K562 (cell line): ENCODE results near the gene PIGT. TPM values are rescaled to one million over a fixed set of nuclear protein-coding genes. Genes with fewer than 3 reads are reported as not detected.

ENCODE experiments used
- ATAC-seq: fragments of 200-7000 bp; cut with Tn5 transposase; 3 replicates; pipeline ENCODE4 v1.9.1; 2020; ENCODE audit warnings: moderate library complexity
- BruUV-seq: library from RNA; stranded (reverse); fragments of 400-500 nt; replicated peaks from 2 replicates; lab custom pipeline; 2021; lab: Mats Ljungman, UMichigan
- CTCF ChIA-PET: fragments of 300-600 bp; formaldehyde crosslinking; extraction: SDS; loops from one replicate; lab custom pipeline; 2021; ENCODE audit warnings: low intra/inter-chr PET ratio; lab: Yijun Ruan, JAX
- POLR2A ChIA-PET: fragments of 300-600, 350-650 bp; sonication (Branson Sonifier 250); formaldehyde crosslinking; extraction: SDS; loops from one replicate; lab custom pipeline; 2021; ENCODE audit warnings: antibody characterized with exemption, inconsistent platforms; lab: Yijun Ruan, JAX
- DNase-seq, 4 experiments: peaks; one replicate each; pipeline versions ENCODE4 v3.0.0 to v3.0.0-alpha.2; 2011 to 2018; ENCODE audit warnings: low spot score in 3 of 4, mixed read lengths in 3 of 4; ENCODE audit errors: extremely low read depth in 1 of 4
- FAIRE-seq: peaks from 2 replicates; lab custom pipeline; 2011; peaks lifted over from hg19 to GRCh38; lab: Jason Lieb, UNC
- H2AFZ ChIP-seq: 2 replicates; pipeline ENCODE4 v1.6.0; 2011; ENCODE audit warnings: low read depth, low read length, control low read depth, inconsistent platforms
- H3K27ac ChIP-seq: fragments of 200-600 bp; 3 replicates; pipeline ENCODE4 v1.8.0; 2011; ENCODE audit warnings: low read depth, mild to moderate bottlenecking, control low read depth, inconsistent platforms, low read length, moderate library complexity, mixed read lengths; ENCODE audit errors: extremely low read depth
- H3K27me3 ChIP-seq, 2 experiments: fragments of 300-600 bp in 1 of 2; 2 replicates in 1 of 2; 3 replicates in 1 of 2; pipeline versions ENCODE4 v1.6.0 to v1.8.0; 2011; ENCODE audit warnings: inconsistent platforms in 2 of 2, low read length in 2 of 2, mild to moderate bottlenecking in 1 of 2, mixed read lengths in 1 of 2, moderate library complexity in 1 of 2; ENCODE audit not compliant: control insufficient read depth in 2 of 2, insufficient read depth in 2 of 2
- H3K36me3 ChIP-seq: fragments of 300-600 bp; 3 replicates; pipeline ENCODE4 v1.8.0; 2011; ENCODE audit warnings: mild to moderate bottlenecking, low read length, inconsistent platforms; ENCODE audit not compliant: control insufficient read depth, insufficient read depth
- H3K4me1 ChIP-seq, 2 experiments: fragments of 200-600 bp in 1 of 2; replicated peaks in 1 of 2; 2 replicates in 1 of 2; 3 replicates in 1 of 2; pipeline versions ENCODE4 v1.5.1 to v1.8.0; 2011; ENCODE audit warnings: inconsistent platforms in 2 of 2, low read length in 2 of 2, mild to moderate bottlenecking in 1 of 2, mixed read lengths in 1 of 2, moderate library complexity in 1 of 2; ENCODE audit not compliant: control insufficient read depth in 2 of 2, insufficient read depth in 2 of 2
- H3K4me2 ChIP-seq: 2 replicates; pipeline ENCODE4 v1.6.1; 2011; ENCODE audit warnings: low read length, control low read depth, inconsistent platforms, mixed read lengths; ENCODE audit not compliant: insufficient read depth
- H3K4me3 ChIP-seq: fragments of 200-600 bp; sonication (generic), shearing (Covaris generic); 2 replicates; pipeline ENCODE4 v1.5.1; 2016; ENCODE audit warnings: control low read depth, inconsistent platforms
- H3K79me2 ChIP-seq: fragments of 200-600 bp; 3 replicates; pipeline ENCODE4 v1.8.0; 2011; ENCODE audit warnings: low read length, inconsistent platforms; ENCODE audit not compliant: control insufficient read depth, insufficient read depth
- H3K9ac ChIP-seq, 2 experiments: 2 replicates each; pipeline versions ENCODE4 v1.6.0 to v1.6.1; 2011; ENCODE audit warnings: low read depth in 2 of 2, low read length in 2 of 2, control low read depth in 1 of 2, inconsistent platforms in 1 of 2, mild to moderate bottlenecking in 1 of 2, mixed read lengths in 1 of 2; ENCODE audit not compliant: insufficient read depth in 1 of 2
- H3K9me1 ChIP-seq: one replicate; pipeline ENCODE4 v1.6.0; 2011; ENCODE audit warnings: inconsistent platforms, mild to moderate bottlenecking, low read length, moderate library complexity; ENCODE audit not compliant: control insufficient read depth, insufficient read depth
- H3K9me3 ChIP-seq: replicated peaks from 2 replicates; pipeline ENCODE4 v1.5.1; 2011; ENCODE audit warnings: low read depth, low read length, inconsistent platforms; ENCODE audit not compliant: control insufficient read depth, insufficient read depth
- H4K20me1 ChIP-seq: replicated peaks from 2 replicates; pipeline ENCODE4 v1.6.1; 2011; ENCODE audit warnings: low read length, inconsistent platforms, mixed read lengths; ENCODE audit not compliant: control insufficient read depth, insufficient read depth
- CREM ChIP-seq: IDR thresholded peaks from 2 replicates; pipeline ENCODE4 v1.6.1; 2014; ENCODE audit warnings: antibody characterized with exemption, low read depth
- HOXB6 ChIP-seq: fragments of 250-450 bp; sonication (Bioruptor Pico); IDR thresholded peaks from 2 replicates; pipeline ENCODE4 v1.5.1; 2022; ENCODE audit warnings: mild to moderate bottlenecking, borderline replicate concordance
- MTF1 ChIP-seq: fragments of 250-450 bp; sonication (Bioruptor Pico); IDR thresholded peaks from 2 replicates; pipeline ENCODE4 v1.9.0; 2021; ENCODE audit warnings: moderate library complexity, mild to moderate bottlenecking, inconsistent platforms, borderline replicate concordance
- NFYB ChIP-seq: IDR thresholded peaks from 2 replicates; pipeline ENCODE4 v1.6.1; 2011; ENCODE audit warnings: mild to moderate bottlenecking, moderate library complexity; ENCODE audit not compliant: insufficient read length; ENCODE audit errors: extremely low read depth
- PCBP2 ChIP-seq: fragments of 200-400 bp; formaldehyde crosslinking; IDR thresholded peaks from 2 replicates; pipeline ENCODE4 v1.6.1; 2018; ENCODE audit warnings: low read length, low read depth, mild to moderate bottlenecking, moderate library complexity; ENCODE audit not compliant: poor library complexity, severe bottlenecking
- POLR2G ChIP-seq: fragments of 200-400 bp; formaldehyde crosslinking; IDR thresholded peaks from 2 replicates; pipeline ENCODE4 v1.6.1; 2017; ENCODE audit warnings: low read depth, mild to moderate bottlenecking, antibody characterized with exemption, low read length, moderate library complexity
- RB1 ChIP-seq: fragments of 450-650 bp; IDR thresholded peaks from 2 replicates; pipeline ENCODE4 v1.6.1; 2017; ENCODE audit warnings: low read depth, mild to moderate bottlenecking
- RBM17 ChIP-seq: fragments of 200-400 bp; formaldehyde crosslinking; IDR thresholded peaks from 2 replicates; pipeline ENCODE4 v1.6.1; 2017; ENCODE audit warnings: low read depth, mild to moderate bottlenecking, low read length, borderline replicate concordance
- SIN3A ChIP-seq, 2 experiments: fragments of 150-350 bp in 1 of 2; IDR thresholded peaks; 2 replicates each; pipeline ENCODE4 v1.6.1; 2011 to 2016; ENCODE audit warnings: borderline replicate concordance in 2 of 2, low read depth in 2 of 2, low read length in 2 of 2, mild to moderate bottlenecking in 2 of 2, moderate library complexity in 2 of 2; ENCODE audit not compliant: control insufficient read depth in 1 of 2
- SUPT5H ChIP-seq: fragments of 450-650 bp; IDR thresholded peaks from 2 replicates; pipeline ENCODE4 v1.6.1; 2016
- ZNF77 ChIP-seq: fragments of 250-450 bp; sonication (Bioruptor Pico); IDR thresholded peaks from 2 replicates; pipeline ENCODE4 v1.5.0; 2020
- WGBS: fragments of 100-300 bp; shearing (Covaris generic); methylation state at CpG from one replicate; pipeline ENCODE4 v1.1.6; 2016; ENCODE audit warnings: low coverage, mixed read lengths; ENCODE audit not compliant: insufficient coverage; ENCODE audit errors: missing lambda C conversion rate; 5-methylcytosine and 5-hydroxymethylcytosine counted together
- in situ Hi-C: fragments of 300-500 bp; cut with MboI; formaldehyde crosslinking; loops from 4 replicates; pipeline ENCODE4 v1.15.0; 2018; ENCODE audit warnings: inconsistent platforms, mixed read lengths
- intact Hi-C: fragments of 100-400 bp; cut with micrococcal nuclease; formaldehyde crosslinking; loops from 2 replicates; pipeline ENCODE4 v1.14.2; 2022
- polyA plus RNA-seq, 8 experiments: library from polyadenylated mRNA; depleted of rRNA in 4 of 8; stranded (reverse) in 5 of 8; unstranded in 3 of 8; fragments of >200 nt; fragmentation: Nextera tagmentation in 2 of 8; fragmentation: Illumina TruSeq in 1 of 8; extraction: Ambion mirVana in 2 of 8; extraction: Trizol in 1 of 8; gene quantifications; 2 replicates each; pipeline versions ENCODE4 v1.2.1 to v1.2.3, GENCODE V29; 2011 to 2014; ENCODE audit warnings: inconsistent platforms in 1 of 8, missing spikeins in 1 of 8
- total RNA-seq, 7 experiments: library from RNA; depleted of rRNA in 6 of 7; stranded (reverse); fragments of >200 nt in 6 of 7; fragmentation: Illumina TruSeq in 2 of 7; extraction: Trizol in 2 of 7; gene quantifications; 2 replicates each; pipeline versions ENCODE4 v1.2.1 to v1.2.3, GENCODE V29; 2011 to 2021; ENCODE audit warnings: low replicate concordance in 1 of 7

Gene PIGT
- total and polyA plus RNA-seq, 9 of the 15 experiments (the other 6 are each of a cell fraction or from before 2014, with no cell fraction given), result 14.6 to 108 (median 46.9) TPM

GRCh38 chr20:45425561-45425960, 9.6 kb downstream of the PIGT start (continued):
- TF ChIP-seq NFYB, result no peak
- TF ChIP-seq CREM, result no peak
- TF ChIP-seq PCBP2, result no peak
- 0 out of 2 replicates have a peak, but pooled peaks have one; percentile 25 for TF ChIP-seq POLR2G
- no peak for TF ChIP-seq HOXB6 (CRISPR knock-in tag)
- no peak for TF ChIP-seq ZNF77
- TF ChIP-seq RBM17, result no peak
- TF ChIP-seq SIN3A (IDR thresholded peaks at IDR 0.05; ENCODE audit: borderline replicate concordance in 2 of 2, control insufficient read depth in 1 of 2, low read depth in 2 of 2, low read length in 2 of 2), result no peak
- TF ChIP-seq MTF1 (CRISPR knock-in tag), result no peak

- intact Hi-C loops, result no loop called here
- FAIRE-seq (no peak), ATAC-seq (peak; percentile 68), DNase-seq (peak in 2 of 4 experiments; percentile 31 to 49)
- TF ChIP-seq RB1 (no peak), SUPT5H (peak; percentile 37; the same call in 1 of the 2 replicates)
- Histone ChIP-seq H3K27ac (no peak overlapping the region), H3K36me3 (peaks cover 40% of the 10 kb centered on the region; the same call in 1 of the 3 replicates), H3K9me3 (no peaks in the 10 kb centered on the region), H3K4me1 (peaks cover 11 to 17% of the 10 kb centered on the region in 2 experiments; a peak in 4 of 5 replicates), H3K4me3 (no peak overlapping the region), H4K20me1 (no peaks in the 10 kb centered on the region), H3K9ac (peak overlapping the region in 1 of 2 experiments; percentile 36; a peak in 1 of 4 replicates), H3K9me1 (no peaks in the 10 kb centered on the region), H3K4me2 (no peak overlapping the region), H3K27me3 (no peaks in the 10 kb centered on the region), H2AFZ (no peak overlapping the region), H3K79me2 (no peaks in the 10 kb centered on the region)
- in situ Hi-C loops, result no loop called here
- ChIA-PET CTCF (no interaction called here), POLR2A (interaction anchor here (0.8 to 2.0 kb wide), 7 partner anchors 7 to 78 kb away, joined by 3 to 7 read pairs (median 6); partner anchors contain the start of genes DBNDD2, PIGT and SDC4)
- no TSS peak for BruUV-seq
- WGBS, result 43% methylated on average over 4 of the region's 5 CpGs
Observed at GRCh38 chr20:45426320-45427016, 10.5 kb downstream of the PIGT start.
